Measurements from ENCODE around the gene TSFM. TPM values are rescaled to one million over a fixed set of nuclear protein-coding genes. Genes with fewer than 3 reads are reported as not detected.
"Not testable (repeated sequence)": the region's sequence is repeated elsewhere in the genome, so short reads cannot be mapped to it uniquely, and the experiment has no call there.

TSFM gene
- total RNA-seq, 1 donor, result 17.2 TPM

- no peak overlapping the region for H3K4me3 ChIP-seq (ENCODE audit: low read length)
- no peaks in the 10 kb centered on the region for H3K27me3 ChIP-seq (ENCODE audit: insufficient read depth, low read length)
- no peaks in the 10 kb centered on the region for H3K4me1 ChIP-seq (ENCODE audit: insufficient read depth, low read length)
These were observed 24.1 kb downstream of the TSFM start for GRCh38 chr12:57806677-57807076.

GRCh38 chr12:57807285-57807684, 24.7 kb downstream of the TSFM start:
- H3K4me3 ChIP-seq (ENCODE audit: low read length), result no peak overlapping the region
- no peaks in the 10 kb centered on the region for H3K4me1 ChIP-seq (ENCODE audit: insufficient read depth, low read length)
- H3K9me3 ChIP-seq (ENCODE audit: low read depth, low read length), result no peaks in the 10 kb centered on the region
- no peaks in the 10 kb centered on the region for H3K27me3 ChIP-seq (ENCODE audit: insufficient read depth, low read length)

More at GRCh38 chr12:57806677-57807076, 24.1 kb downstream of the TSFM start:
- H3K9me3 ChIP-seq (ENCODE audit: low read depth, low read length), result no peaks in the 10 kb centered on the region

GRCh38 chr12:57808351-57808750, 25.8 kb downstream of the TSFM start:
- no peaks in the 10 kb centered on the region for H3K27me3 ChIP-seq (ENCODE audit: insufficient read depth, low read length)
- no peak overlapping the region for H3K4me3 ChIP-seq (ENCODE audit: low read length)
- no peaks in the 10 kb centered on the region for H3K4me1 ChIP-seq (ENCODE audit: insufficient read depth, low read length)
- no peaks in the 10 kb centered on the region for H3K9me3 ChIP-seq (ENCODE audit: low read depth, low read length)

- no peak overlapping the region for H3K4me3 ChIP-seq (ENCODE audit: low read length)
- no peaks in the 10 kb centered on the region for H3K4me1 ChIP-seq (ENCODE audit: insufficient read depth, low read length)
- H3K9me3 ChIP-seq (ENCODE audit: low read depth, low read length), result no peaks in the 10 kb centered on the region
- H3K27me3 ChIP-seq (ENCODE audit: insufficient read depth, low read length), result no peaks in the 10 kb centered on the region
These were observed 26.8 kb downstream of the TSFM start for GRCh38 chr12:57809425-57809824.

GRCh38 chr12:57810450-57810849, 27.9 kb downstream of the TSFM start:
- H3K4me1 ChIP-seq (ENCODE audit: insufficient read depth, low read length), result no peaks in the 10 kb centered on the region
- H3K27me3 ChIP-seq (ENCODE audit: insufficient read depth, low read length), result no peaks in the 10 kb centered on the region
- no peak overlapping the region for H3K4me3 ChIP-seq (ENCODE audit: low read length)
- no peaks in the 10 kb centered on the region for H3K9me3 ChIP-seq (ENCODE audit: low read depth, low read length)

GRCh38 chr12:57811028-57811755, 28.6 kb downstream of the TSFM start:
- Histone ChIP-seq H3K4me3 (ENCODE audit: low read length) (no peak overlapping the region), H3K27me3 (ENCODE audit: insufficient read depth, low read length) (no peaks in the 10 kb centered on the region), H3K4me1 (ENCODE audit: insufficient read depth, low read length) (peaks cover 4% of the 10 kb centered on the region), H3K9me3 (ENCODE audit: low read depth, low read length) (no peaks in the 10 kb centered on the region)

GRCh38 chr12:57813111-57813970, 30.8 kb downstream of the TSFM start:
- Histone ChIP-seq H3K4me1 (ENCODE audit: insufficient read depth, low read length) (peaks cover 17% of the 10 kb centered on the region), H3K9me3 (ENCODE audit: low read depth, low read length) (no peaks in the 10 kb centered on the region), H3K4me3 (ENCODE audit: low read length) (no peak overlapping the region), H3K27me3 (ENCODE audit: insufficient read depth, low read length) (no peaks in the 10 kb centered on the region)

GRCh38 chr12:57813971-57814772, 31.6 kb downstream of the TSFM start:
- no peaks in the 10 kb centered on the region for H3K27me3 ChIP-seq (ENCODE audit: insufficient read depth, low read length)
- H3K4me1 ChIP-seq (ENCODE audit: insufficient read depth, low read length), result peaks cover 17% of the 10 kb centered on the region
- no peak overlapping the region for H3K4me3 ChIP-seq (ENCODE audit: low read length)
- no peaks in the 10 kb centered on the region for H3K9me3 ChIP-seq (ENCODE audit: low read depth, low read length)

GRCh38 chr12:57815177-57816000, 32.8 kb downstream of the TSFM start:
- Histone ChIP-seq H3K4me1 (ENCODE audit: insufficient read depth, low read length) (peaks cover 17% of the 10 kb centered on the region), H3K4me3 (ENCODE audit: low read length) (no peak overlapping the region), H3K9me3 (ENCODE audit: low read depth, low read length) (no peaks in the 10 kb centered on the region), H3K27me3 (ENCODE audit: insufficient read depth, low read length) (no peaks in the 10 kb centered on the region)

- H3K4me1 ChIP-seq (ENCODE audit: insufficient read depth, low read length), result peaks cover 17% of the 10 kb centered on the region
- H3K9me3 ChIP-seq (ENCODE audit: low read depth, low read length), result no peaks in the 10 kb centered on the region
- no peaks in the 10 kb centered on the region for H3K27me3 ChIP-seq (ENCODE audit: insufficient read depth, low read length)
These were observed 33.6 kb downstream of the TSFM start for GRCh38 chr12:57816001-57816854.

GRCh38 chr12:57816855-57817151, 34.2 kb downstream of the TSFM start:
- no peak overlapping the region for H3K4me3 ChIP-seq (ENCODE audit: low read length)
- H3K9me3 ChIP-seq (ENCODE audit: low read depth, low read length), result no peaks in the 10 kb centered on the region
- H3K27me3 ChIP-seq (ENCODE audit: insufficient read depth, low read length), result no peaks in the 10 kb centered on the region
- H3K4me1 ChIP-seq (ENCODE audit: insufficient read depth, low read length), result peaks cover 17% of the 10 kb centered on the region

More at GRCh38 chr12:57816001-57816854, 33.6 kb downstream of the TSFM start:
- H3K4me3 ChIP-seq (ENCODE audit: low read length), result no peak overlapping the region

- no peaks in the 10 kb centered on the region for H3K27me3 ChIP-seq (ENCODE audit: insufficient read depth, low read length)
- H3K9me3 ChIP-seq (ENCODE audit: low read depth, low read length), result no peaks in the 10 kb centered on the region
- H3K4me1 ChIP-seq (ENCODE audit: insufficient read depth, low read length), result peaks cover 17% of the 10 kb centered on the region
- H3K4me3 ChIP-seq (ENCODE audit: low read length), result no peak overlapping the region
These were observed 34.8 kb downstream of the TSFM start for GRCh38 chr12:57817261-57817989.

- not testable (repeated sequence) for H3K27me3 ChIP-seq (ENCODE audit: insufficient read depth, low read length); H3K4me3 ChIP-seq (ENCODE audit: low read length); H3K9me3 ChIP-seq (ENCODE audit: low read depth, low read length)
- peaks cover 17% of the 10 kb centered on the region for H3K4me1 ChIP-seq (ENCODE audit: insufficient read depth, low read length)
These were observed 35.4 kb downstream of the TSFM start for GRCh38 chr12:57817990-57818331.
